Fibroblast of peridontal ligament (primary cell): ENCODE results near the gene USP7.
"Not testable (repeated sequence)": the region's sequence is repeated elsewhere in the genome, so short reads cannot be mapped to it uniquely, and the experiment has no call there.

Experiments
- DNase-seq: peaks from one replicate; pipeline ENCODE4 v3.0.0-alpha.2; 2010; ENCODE audit errors: extremely low read depth

USP7 gene

DNA sequence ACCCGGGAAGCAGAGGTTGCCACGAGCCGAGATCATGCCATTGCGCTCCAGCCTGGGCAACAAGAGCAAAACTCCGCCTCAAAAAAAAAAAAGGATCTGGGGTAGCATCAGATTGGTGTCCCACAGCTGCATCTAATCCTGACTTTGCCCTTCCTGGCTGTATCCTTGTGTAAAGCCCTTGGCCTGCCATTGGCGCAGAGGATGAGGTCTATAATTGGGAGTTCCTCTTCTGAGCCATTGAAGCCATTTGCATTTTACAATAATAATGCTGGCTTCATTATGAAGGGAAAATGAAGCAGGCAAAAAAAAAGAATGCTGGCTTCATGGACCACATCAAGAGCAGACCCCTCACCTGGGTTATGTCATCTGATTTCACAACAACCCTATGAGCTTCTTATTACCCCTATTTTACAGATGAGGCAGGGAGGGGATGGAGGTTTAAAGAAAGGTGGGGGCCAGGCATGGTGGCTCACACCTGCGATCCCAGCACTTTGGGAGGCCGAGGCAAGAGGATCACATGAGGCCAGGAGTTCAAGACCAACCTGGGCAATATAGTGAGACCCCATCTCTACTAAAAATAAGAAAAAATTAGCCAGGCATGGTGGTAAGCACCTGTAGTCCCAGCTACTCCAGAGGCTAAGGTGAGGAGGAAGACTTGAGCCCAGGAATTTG, 82.7 kb downstream of the USP7 start:
- no peak for DNase-seq

DNA sequence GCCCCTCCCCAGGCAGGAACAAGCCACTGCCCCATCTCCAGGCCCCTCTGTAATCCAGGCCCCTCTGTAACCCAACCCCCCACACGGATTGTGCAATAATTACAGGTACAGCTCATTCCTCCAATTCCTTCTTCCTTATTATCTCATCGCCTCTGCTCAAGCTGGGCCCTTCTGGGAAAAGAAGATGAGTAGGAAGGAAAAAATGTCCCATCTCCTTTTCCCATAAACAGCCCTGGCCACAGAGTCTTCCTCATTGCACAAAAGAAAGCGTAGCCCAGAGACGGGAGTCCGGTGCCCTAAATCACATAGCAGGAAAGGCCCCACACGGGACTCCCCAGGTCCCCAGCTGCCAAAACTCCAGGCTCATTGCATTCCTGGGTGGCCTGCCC, 85.2 kb downstream of the USP7 start:
- peak; percentile 54 for DNase-seq

DNA sequence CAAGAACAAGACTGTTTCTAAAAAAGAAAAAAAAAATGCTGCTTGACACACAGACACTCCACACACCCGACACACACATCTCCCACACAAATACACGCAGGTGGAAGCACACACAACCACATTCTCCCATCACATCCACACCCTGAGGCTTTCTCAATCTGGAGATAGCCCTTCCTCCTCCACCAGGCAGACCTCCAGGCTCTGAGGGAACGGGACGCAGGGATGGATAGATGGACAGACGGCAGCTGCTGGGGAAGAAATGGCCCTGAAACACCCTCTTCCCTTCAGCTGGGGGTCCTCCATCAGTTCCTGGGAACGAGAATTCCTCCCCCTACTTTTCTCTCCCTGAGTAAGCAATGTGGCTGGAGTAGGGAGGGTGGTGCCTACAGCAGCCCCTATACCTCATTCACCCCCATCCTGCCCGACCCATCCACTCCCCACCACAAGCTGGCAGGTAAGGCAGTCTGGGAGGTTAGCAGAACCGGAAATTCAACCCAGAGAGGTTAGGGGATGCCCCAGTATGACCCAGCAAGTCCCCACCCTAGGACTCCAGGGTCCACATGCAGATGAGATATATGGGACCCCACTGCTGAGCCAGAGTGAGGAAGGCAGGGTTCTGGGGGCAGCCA, 85.7 kb downstream of the USP7 start:
- DNase-seq, result no peak

DNA sequence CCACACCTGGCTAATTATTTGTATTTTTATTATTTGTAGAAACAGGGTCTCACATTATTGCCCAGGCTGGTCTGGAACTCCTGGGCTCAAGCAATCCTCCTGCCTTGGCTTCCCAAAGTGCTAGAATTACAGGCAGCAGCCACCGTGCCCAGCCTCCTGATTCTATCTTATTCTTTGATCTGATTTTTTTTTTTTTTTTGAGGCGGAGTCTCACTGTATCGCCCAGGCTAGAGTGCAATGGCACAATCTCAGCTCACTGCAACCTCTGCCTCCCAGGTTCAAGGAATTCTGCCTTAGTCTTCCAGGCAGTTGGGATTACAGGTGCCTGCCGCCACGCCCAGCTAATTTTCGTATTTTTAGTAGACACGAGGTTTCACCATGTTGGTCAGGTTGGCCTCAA, 88.4 kb downstream of the USP7 start:
- not testable (repeated sequence) for DNase-seq

DNA sequence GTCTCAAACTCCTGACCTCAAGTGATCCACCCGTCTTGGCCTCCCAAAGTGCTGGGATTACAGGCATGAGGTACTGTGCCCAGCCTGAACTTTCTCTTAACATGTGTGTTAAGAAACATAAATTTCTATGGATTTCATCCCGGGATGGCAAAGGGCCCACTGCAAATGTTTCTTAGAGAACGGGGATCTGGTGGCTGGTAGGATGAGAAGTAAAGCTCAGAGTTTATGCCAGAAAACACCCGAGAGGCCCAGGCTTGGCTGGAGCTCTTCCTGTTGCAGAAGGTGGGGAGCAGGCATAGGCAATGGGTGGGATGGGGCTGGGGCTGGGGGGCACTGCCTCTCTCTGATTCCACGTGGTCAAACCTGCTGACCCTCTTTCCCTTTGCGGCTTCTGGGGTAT, 89.3 kb downstream of the USP7 start:
- peak; percentile 90 for DNase-seq

DNA sequence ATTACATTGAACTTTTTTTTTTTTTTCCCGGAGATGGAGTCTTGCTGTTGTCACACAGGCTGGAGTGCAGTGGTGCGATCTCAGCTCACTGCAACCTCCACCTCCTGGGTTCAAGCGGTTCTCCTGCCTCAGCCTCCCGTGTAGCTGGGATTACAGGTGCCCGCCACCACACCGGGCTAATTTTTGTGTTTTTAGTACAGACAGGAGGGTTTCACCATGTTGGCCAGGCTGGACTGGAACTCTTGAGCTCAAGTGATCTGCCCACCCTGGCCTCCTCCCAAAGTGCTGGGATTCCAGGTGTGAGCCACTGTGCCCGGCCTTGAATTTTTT, 89.9 kb downstream of the USP7 start:
- DNase-seq, result not testable (repeated sequence)

DNA sequence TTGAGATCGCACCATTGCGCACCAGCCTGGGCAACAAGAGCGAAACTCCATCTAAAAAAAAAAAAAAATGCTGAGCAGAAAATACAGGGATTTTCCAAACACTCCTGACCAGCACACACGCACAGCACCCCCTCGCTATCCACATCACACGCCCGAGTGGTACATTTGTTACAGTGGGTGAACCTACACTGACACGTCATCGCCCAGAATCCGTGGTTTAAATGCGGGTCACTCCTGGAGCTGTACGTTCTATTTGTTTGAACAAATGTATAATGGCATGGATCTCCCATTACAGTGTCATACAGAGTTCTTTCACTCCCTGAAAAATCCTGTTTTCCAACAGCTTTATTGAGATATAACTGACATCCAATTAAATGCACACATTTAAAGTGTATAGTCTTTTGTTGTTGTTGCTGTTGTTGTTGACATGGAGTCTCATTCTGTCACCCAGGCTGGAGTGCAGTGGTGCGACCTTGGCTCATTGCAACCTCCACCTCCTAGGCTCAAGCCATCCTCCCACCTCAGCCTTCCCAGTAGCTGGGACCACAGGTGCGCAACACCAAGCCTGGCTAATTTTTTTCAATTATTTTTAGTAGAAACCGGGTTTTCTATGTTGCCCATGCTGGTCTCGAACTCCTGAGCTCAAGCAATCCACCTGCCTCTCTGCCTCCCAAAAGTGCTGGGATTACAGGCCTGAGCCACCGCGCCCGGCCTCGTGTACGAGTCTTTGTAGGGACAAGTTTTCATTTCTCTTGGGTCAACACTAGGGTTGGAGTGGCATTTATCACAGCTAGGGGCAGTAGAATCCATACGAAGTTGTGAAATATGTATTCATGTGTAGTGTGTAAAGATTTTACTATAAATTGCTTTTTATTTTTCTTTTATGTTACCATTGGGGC, 90.5 kb downstream of the USP7 start:
- DNase-seq, result no peak

DNA sequence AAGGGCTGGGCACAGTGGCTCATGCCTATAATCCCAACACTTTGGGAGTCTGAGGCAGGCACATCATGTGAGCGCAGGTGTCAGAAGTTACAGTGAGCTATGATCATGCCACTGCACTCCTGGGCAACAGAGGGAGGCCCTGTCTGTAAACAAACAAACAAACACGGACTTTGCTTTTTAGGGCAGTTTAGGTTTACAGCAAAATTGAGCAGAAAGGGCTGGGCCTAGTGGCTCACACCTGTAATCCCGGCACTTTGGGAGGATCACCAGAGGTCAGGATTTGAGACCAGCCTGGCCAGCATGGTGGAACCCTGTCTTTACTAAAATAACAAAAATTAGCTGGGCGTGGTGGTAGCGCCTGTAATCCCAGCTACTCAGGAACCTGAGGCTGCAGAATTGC, 91.6 kb downstream of the USP7 start:
- DNase-seq, result no peak

DNA sequence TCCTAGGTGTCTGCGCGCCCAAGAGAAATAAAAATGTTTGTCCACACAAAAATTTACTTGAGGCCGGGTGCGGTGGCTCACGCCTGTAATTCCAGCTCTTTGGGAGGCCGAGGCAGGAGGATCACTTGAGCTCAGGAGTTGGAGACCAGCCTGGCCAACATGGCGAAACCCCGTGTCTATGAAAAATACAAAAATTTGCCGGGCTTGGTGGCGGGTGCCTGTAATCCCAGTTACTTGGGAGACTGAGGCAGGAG, 93.8 kb downstream of the USP7 start:
- not testable (repeated sequence) for DNase-seq

DNA sequence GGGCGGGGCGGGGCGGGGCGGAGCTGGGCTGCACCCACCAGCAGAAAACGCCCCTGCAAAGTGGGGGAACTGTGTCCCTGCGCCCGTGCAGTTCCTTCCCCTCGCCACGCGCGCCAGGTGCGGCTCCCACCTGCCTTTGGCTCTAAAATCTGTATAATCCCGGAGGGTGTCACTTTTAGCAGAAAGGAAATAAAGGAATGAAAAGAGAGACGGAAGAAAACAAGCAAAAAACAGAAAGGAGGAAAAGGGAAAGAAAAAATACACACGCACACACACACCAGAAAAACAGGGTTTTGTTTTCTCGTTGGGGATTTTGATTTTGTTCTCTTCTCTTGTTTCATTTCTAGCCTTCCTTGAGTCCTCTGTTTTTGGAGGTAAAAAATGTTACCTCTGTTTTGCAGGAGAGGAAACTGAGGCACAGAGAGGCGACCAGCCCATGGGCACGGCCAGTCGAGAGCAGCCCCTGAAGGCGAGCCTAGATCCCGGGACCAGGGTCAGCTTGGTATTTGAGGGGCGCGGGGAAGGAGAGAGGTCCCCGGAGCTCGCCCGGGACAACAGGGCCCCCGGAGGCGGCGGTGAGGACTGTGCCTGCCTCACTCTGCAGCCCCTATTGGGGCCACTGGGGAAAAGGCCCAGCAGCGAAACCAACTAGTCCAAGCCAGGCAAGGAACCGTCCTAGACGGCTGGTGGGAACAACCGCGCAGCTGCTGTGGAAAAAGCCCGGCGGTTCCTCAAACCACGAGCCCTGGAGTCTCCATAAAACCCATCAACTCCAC, 94.3 kb downstream of the USP7 start:
- no peak for DNase-seq

DNA sequence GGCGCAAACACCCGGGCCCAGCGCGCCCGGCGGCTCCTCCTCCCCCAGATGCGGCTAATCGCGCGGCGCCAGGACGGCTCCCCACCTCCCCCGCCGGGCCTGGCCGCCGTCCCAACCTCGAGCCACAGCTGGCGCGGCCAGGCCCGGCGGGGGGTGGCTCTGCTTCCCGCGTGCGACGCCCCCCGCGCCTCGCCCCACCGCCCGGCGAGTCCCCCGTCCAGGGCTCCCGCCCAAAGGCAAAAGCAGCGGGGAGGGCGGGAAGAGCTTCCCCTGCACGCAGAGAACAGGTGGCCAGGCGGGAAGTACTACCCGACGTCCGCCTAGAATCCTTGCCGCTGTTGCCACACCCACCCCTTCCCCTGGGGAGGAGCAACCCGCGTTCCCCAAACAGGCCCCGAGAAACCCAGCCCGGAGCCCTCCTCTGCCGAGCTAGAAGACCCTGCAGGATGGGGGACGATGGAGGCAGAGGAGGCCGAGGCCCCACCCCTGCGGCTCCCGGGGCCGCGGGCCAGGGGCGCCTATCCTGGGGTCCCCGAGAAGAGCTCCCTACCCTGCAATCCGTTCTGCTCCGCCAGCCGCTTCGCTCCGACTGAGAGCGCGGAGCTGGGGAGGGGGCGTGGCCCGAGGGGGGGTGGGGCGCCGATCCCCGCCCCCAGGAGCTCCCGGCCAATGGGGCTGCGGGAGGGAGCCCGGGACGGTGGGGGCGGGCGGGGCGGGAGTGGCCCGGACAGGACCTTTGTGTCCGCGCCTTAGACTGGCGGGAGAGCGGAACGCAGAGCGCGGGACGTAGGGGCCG, 95.1 kb downstream of the USP7 start, which contains the start of gene CARHSP1:
CARHSP1 (minus strand) TSS at position 591 of the 796 bp plus-strand sequence. CDS start 9,678 bp downstream, outside the sequence.
- DNase-seq, result peak; percentile 70

DNA sequence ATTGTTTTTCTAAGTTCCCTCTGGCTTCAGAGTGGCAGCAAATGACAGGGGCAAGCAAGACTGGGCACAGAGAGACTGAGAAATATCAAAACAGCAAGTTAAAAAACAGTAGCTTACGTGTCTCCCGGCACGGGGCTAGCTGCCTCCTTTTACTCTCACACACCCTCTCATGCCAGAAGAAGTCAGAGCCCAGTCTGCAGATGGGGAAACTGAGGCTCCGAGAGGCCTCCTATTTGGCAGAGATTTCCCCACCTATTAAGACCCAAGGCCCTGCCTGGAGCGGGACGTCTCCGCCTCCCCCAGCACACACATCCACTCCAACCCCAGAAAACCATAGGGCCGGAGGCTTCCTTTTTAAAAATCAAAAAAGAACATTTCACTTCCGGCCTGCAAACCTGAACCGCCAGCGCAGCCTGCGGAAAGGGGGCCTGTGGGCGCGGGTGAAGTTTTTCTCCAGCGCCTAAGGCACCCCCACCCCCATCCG, 95.7 kb downstream of the USP7 start:
- peak; percentile 34 for DNase-seq

DNA sequence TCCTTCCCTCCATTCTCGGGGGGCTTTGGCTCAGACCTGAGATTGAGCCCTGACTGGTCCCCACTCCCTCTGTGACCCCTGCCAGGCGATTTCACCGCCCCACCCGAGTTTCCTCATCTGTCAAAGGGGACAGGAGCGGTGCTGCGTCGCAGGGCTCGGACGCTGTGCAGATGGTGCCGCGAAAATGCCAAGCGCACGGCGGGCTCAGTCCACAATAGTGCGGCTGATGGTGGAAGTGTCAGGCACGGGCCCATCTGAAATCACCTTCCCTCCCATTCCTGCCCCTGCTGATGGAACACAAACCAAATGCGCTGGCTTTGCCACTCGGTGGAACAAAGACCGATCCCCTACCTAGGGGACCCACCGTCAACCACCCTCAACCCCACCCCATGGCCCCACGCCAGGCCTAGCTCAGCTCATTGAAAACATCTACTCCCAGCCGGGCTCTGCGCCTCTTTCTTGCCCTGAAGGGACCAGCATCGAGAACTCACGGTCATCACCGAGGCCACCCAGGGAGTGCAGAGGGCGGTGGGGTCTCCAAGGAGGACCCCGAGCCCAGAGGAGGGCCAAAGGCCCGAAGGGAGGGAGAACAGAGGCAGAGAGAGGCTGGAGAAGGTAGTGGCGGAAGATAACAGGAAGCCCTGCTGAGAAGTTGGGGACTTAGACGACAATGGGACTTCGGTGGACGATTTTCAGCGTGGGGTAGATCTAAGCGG, 96.3 kb downstream of the USP7 start:
- DNase-seq, result peak; percentile 20

DNA sequence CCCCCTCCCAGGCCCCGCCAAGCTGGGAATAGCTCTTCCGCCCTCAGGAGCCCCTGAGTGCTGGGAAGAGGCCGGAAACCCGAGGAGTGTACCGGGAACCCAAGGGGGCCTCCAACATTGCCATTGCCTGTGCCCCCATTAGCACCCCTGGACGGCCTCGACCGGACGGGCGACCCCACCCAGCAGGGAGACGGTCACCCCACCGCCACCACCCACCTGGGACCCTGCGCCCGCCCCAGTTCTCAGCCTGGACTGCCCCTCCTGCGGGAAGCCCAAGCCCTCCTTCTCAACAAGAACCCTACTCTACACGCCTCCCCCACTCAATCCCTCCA, 96.9 kb downstream of the USP7 start:
- DNase-seq, result no peak

DNA sequence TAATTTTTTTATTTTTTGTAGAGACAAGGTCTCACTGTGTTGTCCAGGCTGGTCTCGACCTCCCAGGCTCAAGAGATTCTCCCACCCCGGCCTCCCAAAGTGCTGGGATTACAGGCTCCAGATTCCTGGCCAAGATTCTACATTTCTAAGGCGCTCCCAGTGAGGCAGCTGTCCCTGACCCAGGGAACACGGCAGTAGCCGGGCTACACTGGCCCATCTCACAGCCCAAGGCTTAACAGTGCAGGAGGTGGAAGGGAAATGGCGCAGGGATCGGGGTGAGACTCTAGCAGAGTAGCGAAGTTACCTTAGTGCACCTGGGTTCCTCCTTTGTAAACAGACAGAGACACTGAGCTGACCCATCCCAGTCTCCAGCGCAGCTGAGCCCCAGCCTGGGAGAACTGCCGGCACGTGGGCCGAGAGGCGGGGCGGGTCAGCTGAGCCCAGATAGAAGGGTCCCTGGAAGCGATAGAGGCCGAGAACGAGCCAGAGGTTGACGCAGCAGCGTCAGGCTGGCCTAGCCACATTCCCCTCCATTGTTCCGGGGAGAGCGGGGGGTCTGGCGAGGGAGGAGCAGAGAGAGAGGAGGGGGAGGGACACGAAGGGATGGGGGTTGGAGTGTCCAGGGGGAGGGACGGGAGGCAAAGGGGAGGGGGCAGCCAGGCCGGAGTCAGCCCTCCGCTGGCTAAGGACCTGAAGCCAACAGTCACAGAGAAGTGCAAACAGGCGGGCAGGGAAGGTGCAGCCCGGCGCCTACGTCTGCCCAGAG, 97.4 kb downstream of the USP7 start:
- no peak for DNase-seq

DNA sequence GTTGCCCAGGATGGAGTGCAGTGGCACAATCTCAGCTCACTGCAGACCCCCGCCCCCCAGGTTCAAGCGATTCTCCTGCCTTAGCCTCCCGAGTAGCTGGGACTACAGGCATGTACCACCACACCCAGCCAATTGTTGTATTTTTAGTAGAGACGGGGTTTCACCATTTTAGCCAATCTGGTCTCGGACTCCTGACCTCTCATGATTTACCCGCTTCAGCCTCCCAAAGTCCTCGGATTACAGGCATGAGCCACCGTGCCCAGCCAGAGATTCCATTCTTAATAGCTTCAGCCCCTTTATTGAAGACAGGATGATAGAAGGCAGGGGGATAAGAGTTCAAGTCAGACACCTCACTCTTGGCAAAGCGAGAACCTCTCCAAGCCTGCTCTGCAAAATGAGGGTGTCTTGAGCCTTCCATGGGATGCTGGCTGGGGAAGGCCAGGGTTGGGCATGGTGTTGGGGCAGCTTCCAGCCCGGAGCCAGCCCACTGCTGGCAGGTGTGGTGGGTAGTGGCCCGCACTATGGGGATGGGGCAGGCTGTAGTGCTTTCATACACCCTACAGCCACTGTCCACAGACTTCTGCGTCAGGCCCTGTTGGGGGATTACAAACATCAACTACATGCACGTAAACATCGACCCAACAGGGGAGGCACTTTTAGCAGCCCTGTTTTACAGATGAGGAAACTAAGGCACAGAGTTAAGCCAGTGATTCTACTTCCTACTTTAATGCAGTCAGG, 98.4 kb downstream of the USP7 start:
- DNase-seq, result no peak

DNA sequence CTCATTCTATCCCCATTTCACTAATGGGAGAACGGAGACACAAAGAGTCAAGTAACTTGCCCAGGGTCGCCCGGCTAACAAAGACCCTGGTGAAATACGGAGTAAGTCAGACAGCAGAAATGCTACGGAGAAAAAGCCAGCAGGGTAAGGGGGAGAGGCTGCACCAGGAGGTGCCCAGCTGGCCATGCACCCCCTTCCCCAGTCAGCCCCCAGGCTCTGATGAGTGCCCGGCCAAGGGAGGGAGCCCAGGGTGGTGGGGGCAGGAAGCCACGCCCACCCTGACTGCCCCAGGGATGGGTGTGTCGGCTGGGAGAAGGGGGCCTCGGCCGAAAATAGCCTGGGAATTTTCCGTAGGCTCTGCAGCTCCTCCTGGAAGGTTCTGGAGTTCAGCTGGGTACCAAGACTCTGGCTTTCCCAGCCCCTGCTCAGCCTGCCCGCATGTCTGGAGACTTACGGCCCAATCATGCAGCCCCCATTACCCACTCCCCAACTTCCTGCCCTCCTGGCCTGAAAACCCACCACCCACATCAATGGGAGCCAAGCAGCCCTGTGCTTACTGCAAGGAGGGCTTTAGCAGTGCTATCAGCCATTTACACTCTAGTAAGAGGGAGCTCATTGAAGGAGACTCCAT, 99.1 kb downstream of the USP7 start:
- DNase-seq, result no peak

DNA sequence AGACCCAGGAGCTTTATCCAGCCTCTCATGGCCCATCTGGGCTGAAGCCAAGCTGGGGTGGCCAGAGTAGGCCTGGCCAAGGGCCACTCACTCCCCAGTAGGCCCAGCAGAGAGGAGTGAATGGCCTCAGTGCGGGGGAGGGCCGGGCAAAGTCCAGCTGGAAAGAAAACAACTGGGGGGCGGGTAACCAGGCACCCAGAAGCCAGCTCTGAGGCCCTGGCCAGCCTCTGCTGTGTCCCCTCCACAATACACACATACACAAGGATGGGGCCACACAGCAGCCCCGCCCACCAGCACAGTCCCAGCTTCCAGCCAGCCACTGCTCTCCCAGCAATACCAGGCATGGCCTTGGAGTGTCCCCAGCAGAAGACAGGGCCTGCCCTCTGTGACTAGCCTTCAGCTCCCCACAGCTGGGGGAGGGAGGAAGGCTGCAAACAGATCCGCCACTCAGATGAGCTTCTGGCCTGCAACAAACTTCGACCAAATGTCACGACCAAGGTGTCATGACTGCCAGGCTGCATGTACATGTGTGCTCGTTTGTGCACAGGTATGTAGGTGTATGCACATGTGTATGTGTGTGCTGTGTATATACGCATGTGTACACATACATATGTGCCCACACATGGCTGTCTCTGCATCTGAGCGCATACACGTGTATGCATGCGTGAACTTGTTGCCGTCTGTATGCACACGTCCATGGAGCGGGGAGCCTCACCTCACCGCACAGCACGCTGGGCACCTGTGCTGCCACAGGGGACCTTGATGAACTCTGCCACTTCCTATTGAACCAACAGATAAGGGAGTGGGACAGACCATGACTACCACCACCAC, 99.9 kb downstream of the USP7 start:
- DNase-seq, result no peak
